Activated CD8-positive, alpha-beta T cell treated with anti-CD3 and anti-CD28 coated beads, Interleukin-2, amount 10 ng/mL, durations not matched to agents 7 days and 5 days (primary cell): ENCODE data around the gene KLHL30. TPM values are rescaled to one million over a fixed set of nuclear protein-coding genes. Genes with fewer than 3 reads are reported as not detected.

Experiments used
- ATAC-seq: fragments of 150-1000 bp; cut with Tn5 transposase; one replicate; pipeline ENCODE4 v1.10.0; 2021; ENCODE audit warnings: moderate library complexity
- CTCF ChIA-PET: fragments of 350-600 bp; sonication (Branson Sonifier 250); formaldehyde crosslinking; loops from one replicate; lab custom pipeline; 2021; ENCODE audit warnings: antibody characterized with exemption; lab: Charles Lee
- POLR2A ChIA-PET: fragments of 350-600 bp; sonication (Branson Sonifier 250); formaldehyde crosslinking; loops from one replicate; lab custom pipeline; 2021; ENCODE audit warnings: antibody characterized with exemption; lab: Charles Lee
- DNase-seq: peaks from one replicate; pipeline ENCODE4 v3.0.0-alpha.2; 2020
- H3K27ac Mint-ChIP-seq: one replicate; pipeline ENCODE4 v1.8.0; 2021; ENCODE audit warnings: mild to moderate bottlenecking, mixed read lengths
- H3K27me3 Mint-ChIP-seq: one replicate; pipeline ENCODE4 v1.8.0; 2021; ENCODE audit warnings: low read depth, mixed read lengths
- H3K36me3 Mint-ChIP-seq: one replicate; pipeline ENCODE4 v1.8.0; 2021; ENCODE audit warnings: low read depth, mixed read lengths
- H3K4me1 Mint-ChIP-seq: one replicate; pipeline ENCODE4 v1.8.0; 2021; ENCODE audit warnings: low read depth, mixed read lengths
- H3K4me3 Mint-ChIP-seq: one replicate; pipeline ENCODE4 v1.8.0; 2021; ENCODE audit warnings: mild to moderate bottlenecking, mixed read lengths
- H3K9me3 Mint-ChIP-seq: one replicate; pipeline ENCODE4 v1.8.0; 2022; ENCODE audit warnings: mixed read lengths; ENCODE audit not compliant: insufficient read depth
- total RNA-seq, 2 experiments: library from RNA; stranded (reverse); gene quantifications; one replicate each; pipeline ENCODE4 v1.2.3, GENCODE V29; 2021

The KLHL30 gene
- total RNA-seq, 2 experiments from 2014 or later: not detected

GRCh38 chr2:238097988-238098871 is 40.2 kb upstream of the KLHL30 start:
- Mint-ChIP-seq H3K36me3 (peaks cover 5% of the 10 kb centered on the region), H3K9me3 (no peaks in the 10 kb centered on the region), H3K27me3 (no peaks in the 10 kb centered on the region), H3K4me3 (no peak overlapping the region), H3K4me1 (no peaks in the 10 kb centered on the region), H3K27ac (no peak overlapping the region)
- no peak for DNase-seq
- ChIA-PET POLR2A (interaction anchor here (1.2 kb wide), 1 partner anchor 10 kb away, joined by 4 read pairs; no protein-coding TSS in a partner anchor), CTCF (no interaction called here)
- peak; percentile 41 for ATAC-seq

GRCh38 chr2:238098901-238099713 is 39.4 kb upstream of the KLHL30 start:
- POLR2A ChIA-PET: interaction anchor here (0.7 to 1.2 kb wide), 2 partner anchors 9 to 10 kb away, joined by 3 to 4 read pairs; no protein-coding TSS in a partner anchor
- H3K36me3 Mint-ChIP-seq: peaks cover 5% of the 10 kb centered on the region
- CTCF ChIA-PET: no interaction called here
- no peak overlapping the region for H3K27ac Mint-ChIP-seq
- H3K9me3 Mint-ChIP-seq: no peaks in the 10 kb centered on the region
- no peaks in the 10 kb centered on the region for H3K27me3 Mint-ChIP-seq
- H3K4me1 Mint-ChIP-seq: no peaks in the 10 kb centered on the region
- ATAC-seq: no peak
- no peak overlapping the region for H3K4me3 Mint-ChIP-seq
- DNase-seq: no peak

- Mint-ChIP-seq H3K36me3 (peaks cover 5% of the 10 kb centered on the region), H3K27me3 (no peaks in the 10 kb centered on the region), H3K9me3 (no peaks in the 10 kb centered on the region), H3K4me3 (no peak overlapping the region), H3K27ac (no peak overlapping the region), H3K4me1 (no peaks in the 10 kb centered on the region)
- no peak for ATAC-seq
- POLR2A ChIA-PET: interaction anchor here (0.7 kb wide), 1 partner anchor 9 kb away, joined by 3 read pairs; no protein-coding TSS in a partner anchor
- CTCF ChIA-PET: no interaction called here
- no peak for DNase-seq
These were observed 38.8 kb upstream of the KLHL30 start for GRCh38 chr2:238099714-238100048.

GRCh38 chr2:238100049-238100820 is 38.2 kb upstream of the KLHL30 start, which contains the start of gene ESPNL:
ESPNL (plus strand) TSS chr2:238100340; CDS start chr2:238100420, 80 bp downstream.
- H3K4me3 Mint-ChIP-seq: no peak within 1 kb of the TSS
- CTCF ChIA-PET: no interaction called here
- POLR2A ChIA-PET: interaction anchor here (0.7 kb wide), 1 partner anchor 8 kb away, joined by 3 read pairs; no protein-coding TSS in a partner anchor
- ATAC-seq (no peak), DNase-seq (no peak)
- no peaks in the 10 kb centered on the region for H3K9me3 Mint-ChIP-seq
- peaks cover 5% of the 10 kb centered on the region for H3K36me3 Mint-ChIP-seq
- H3K27ac Mint-ChIP-seq: no peak within 1 kb of the TSS
- no peaks in the 10 kb centered on the region for H3K4me1 Mint-ChIP-seq
- no peaks in the 10 kb centered on the region for H3K27me3 Mint-ChIP-seq

- POLR2A ChIA-PET: no interaction called here
- H3K4me3 Mint-ChIP-seq: no peak overlapping the region
- DNase-seq: no peak
- peaks cover 5% of the 10 kb centered on the region for H3K36me3 Mint-ChIP-seq
- H3K4me1 Mint-ChIP-seq: no peaks in the 10 kb centered on the region
- H3K27me3 Mint-ChIP-seq: no peaks in the 10 kb centered on the region
- no peak for ATAC-seq
- H3K27ac Mint-ChIP-seq: no peak overlapping the region
- no peaks in the 10 kb centered on the region for H3K9me3 Mint-ChIP-seq
- CTCF ChIA-PET: no interaction called here
These were observed 37.4 kb upstream of the KLHL30 start for GRCh38 chr2:238100821-238101771.

GRCh38 chr2:238101891-238102841 is 36.3 kb upstream of the KLHL30 start:
- Mint-ChIP-seq H3K36me3 (peaks cover 5% of the 10 kb centered on the region), H3K9me3 (no peaks in the 10 kb centered on the region), H3K4me3 (no peak overlapping the region), H3K4me1 (no peaks in the 10 kb centered on the region), H3K27me3 (no peaks in the 10 kb centered on the region), H3K27ac (no peak overlapping the region)
- no peak for DNase-seq
- ChIA-PET CTCF (no interaction called here), POLR2A (no interaction called here)
- ATAC-seq: no peak

GRCh38 chr2:238102865-238103264 is 35.6 kb upstream of the KLHL30 start:
- DNase-seq (no peak), ATAC-seq (no peak)
- no peaks in the 10 kb centered on the region for H3K27me3 Mint-ChIP-seq
- peaks cover 6% of the 10 kb centered on the region for H3K4me1 Mint-ChIP-seq
- ChIA-PET CTCF (no interaction called here), POLR2A (no interaction called here)
- H3K4me3 Mint-ChIP-seq: no peak overlapping the region
- no peaks in the 10 kb centered on the region for H3K9me3 Mint-ChIP-seq
- H3K36me3 Mint-ChIP-seq: peaks cover 5% of the 10 kb centered on the region
- no peak overlapping the region for H3K27ac Mint-ChIP-seq

GRCh38 chr2:238103465-238104225 is 34.8 kb upstream of the KLHL30 start:
- DNase-seq: no peak
- CTCF ChIA-PET: no interaction called here
- peaks cover 12% of the 10 kb centered on the region for H3K4me1 Mint-ChIP-seq
- H3K27me3 Mint-ChIP-seq: no peaks in the 10 kb centered on the region
- no peaks in the 10 kb centered on the region for H3K9me3 Mint-ChIP-seq
- H3K4me3 Mint-ChIP-seq: no peak overlapping the region
- POLR2A ChIA-PET: no interaction called here
- no peak for ATAC-seq
- peaks cover 5% of the 10 kb centered on the region for H3K36me3 Mint-ChIP-seq
- no peak overlapping the region for H3K27ac Mint-ChIP-seq

- H3K27ac Mint-ChIP-seq: no peak overlapping the region
- H3K4me1 Mint-ChIP-seq: peaks cover 18% of the 10 kb centered on the region
- POLR2A ChIA-PET: no interaction called here
- DNase-seq (no peak), ATAC-seq (no peak)
- CTCF ChIA-PET: no interaction called here
- H3K9me3 Mint-ChIP-seq: no peaks in the 10 kb centered on the region
- no peak overlapping the region for H3K4me3 Mint-ChIP-seq
- H3K27me3 Mint-ChIP-seq: no peaks in the 10 kb centered on the region
- H3K36me3 Mint-ChIP-seq: peaks cover under 1% of the 10 kb centered on the region
These were observed 34.2 kb upstream of the KLHL30 start for GRCh38 chr2:238104226-238104690.
